Measurements from ENCODE around the gene SGTA. TPM values are rescaled to one million over a fixed set of nuclear protein-coding genes. Genes with fewer than 3 reads are reported as not detected.

SGTA gene
- total and polyA plus RNA-seq, 2 of the 13 experiments (the other 11 are each of a cell fraction or from before 2014, with no cell fraction given), result 43.9 to 47.4 TPM

- TF ChIP-seq MATR3 (CRISPR knock-in tag; IDR thresholded peaks at IDR 0.05) (no peak), ETV5 (CRISPR knock-in tag; IDR thresholded peaks at IDR 0.05; ENCODE audit: borderline replicate concordance) (peak; percentile 63; the same call in 1 of the 2 replicates), DNMT3B (CRISPR knock-in tag; conservative IDR thresholded peaks at IDR 0.05) (no peak), ZNF776 (CRISPR knock-in tag; IDR thresholded peaks at IDR 0.05) (no peak), ZFP91 (CRISPR knock-in tag; IDR thresholded peaks at IDR 0.05; ENCODE audit: borderline replicate concordance) (peak; percentile 59; the same call in 1 of the 2 replicates), ZNF513 (CRISPR knock-in tag; conservative IDR thresholded peaks at IDR 0.05) (no peak), MYC (CRISPR knock-in tag; IDR thresholded peaks at IDR 0.05; ENCODE audit: borderline replicate concordance) (peak; percentile 68; the same call in 1 of the 2 replicates), ZBTB2 (CRISPR knock-in tag; IDR thresholded peaks at IDR 0.05; ENCODE audit: low read depth) (no peak), ZNF646 (CRISPR knock-in tag; IDR thresholded peaks at IDR 0.05) (no peak), ZMYM3 (CRISPR knock-in tag; IDR thresholded peaks at IDR 0.05) (no peak), ZMAT5 (CRISPR knock-in tag; IDR thresholded peaks at IDR 0.05; ENCODE audit: borderline replicate concordance, low read depth) (no peak), SMAD1 (CRISPR knock-in tag; IDR thresholded peaks at IDR 0.05; ENCODE audit: borderline replicate concordance, low read depth) (0 out of 2 replicates have a peak, but pooled peaks have one; percentile 3), AGO1 (IDR thresholded peaks at IDR 0.05; ENCODE audit: low read depth, low read length, poor library complexity, severe bottlenecking) (no peak)
Observed at GRCh38 chr19:2790557-2791271, 7.6 kb upstream of the SGTA start (continued).

All from HepG2 (cell line).